Pancreas (tissue), 10 donors: ENCODE measurements around the gene GATA6. TPM values are rescaled to one million over a fixed set of nuclear protein-coding genes. Genes with fewer than 3 reads are reported as not detected.
"Not testable (repeated sequence)": the region's sequence is repeated elsewhere in the genome, so short reads cannot be mapped to it uniquely, and the experiment has no call there.

ENCODE experiments used
- ATAC-seq, 4 donors: fragments of 200-7000 bp; cut with Tn5 transposase; one replicate each; pipeline versions ENCODE4 v1.8.0 to v1.9.1; 2020; ENCODE audit warnings: mild to moderate bottlenecking in 4 of 4, moderate library complexity in 4 of 4
- DNase-seq, 6 donors: peaks; one replicate each; pipeline ENCODE4 v3.0.0-alpha.2; 2020
- FAIRE-seq: peaks from 2 replicates; lab custom pipeline; 2012; peaks lifted over from hg19 to GRCh38; lab: Jason Lieb, UNC
- H3K27ac ChIP-seq, 4 donors: fragments of 200-600 bp; sonication (generic); 1 replicate in 3 of 4; 2 replicates in 1 of 4; pipeline versions ENCODE4 v1.5.0 to v1.8.0; 2020
- H3K27me3 ChIP-seq, 4 donors: fragments of 200-600 bp; one replicate each; pipeline ENCODE4 v1.8.0; 2021
- H3K36me3 ChIP-seq, 3 donors: fragments of 200-600 bp; sonication (generic) in 1 of 3; one replicate each; pipeline versions ENCODE4 v1.5.0 to v1.8.0; 2020 to 2021
- H3K4me1 ChIP-seq, 3 donors: fragments of 200-600 bp; one replicate each; pipeline ENCODE4 v1.8.0; 2021
- H3K4me3 ChIP-seq, 4 donors: fragments of 200-600 bp; sonication (generic) in 2 of 4; one replicate each; pipeline versions ENCODE4 v1.5.0 to v1.8.0; 2020 to 2021
- H3K9me3 ChIP-seq, 4 donors: fragments of 200-600 bp; one replicate each; pipeline ENCODE4 v1.8.0; 2021
- WGBS, 2 donors: extraction: QIAGEN DNeasy Blood & Tissue Kit; methylation state at CpG; one replicate each; pipeline ENCODE4 v1.1.7; 2013; 5-methylcytosine and 5-hydroxymethylcytosine counted together
- intact Hi-C, 3 donors: fragments of 100-400 bp; cut with DNase I; formaldehyde crosslinking; loops; one replicate each; pipeline versions ENCODE4 v1.11.1 to v1.14.2; 2022
- polyA plus RNA-seq, 2 donors: library from polyadenylated mRNA; stranded (reverse); fragments of 200-250 nt; gene quantifications; one replicate each; pipeline ENCODE4 v1.2.3, GENCODE V29; 2013
- total RNA-seq, 6 donors: library from RNA; stranded (reverse); fragmentation: NEBNext Ultra II Directional in 4 of 6; extraction: Animal tissue kit (Norgen Biotek cat#: 25700) in 4 of 6; gene quantifications; one replicate each; pipeline versions ENCODE4 v1.2.1 to v1.2.4, GENCODE V29; 2021 to 2023
- TF ChIP-seq, protein P1 (sequence below), 4 donors: fragments of 200-600 bp; sonication (generic) in 3 of 4; IDR thresholded peaks; one replicate each; pipeline versions ENCODE4 v1.5.0 to v1.8.0; 2021; ENCODE audit warnings: antibody characterized with exemption in 4 of 4
- donor health status: healthy with polysubstance abuse.
- donor health status: DM: no; HTN: no; CAD: no; lungs with moderate emphysema.
- donor health status: DM: no; HTN: no; CAD: no.
- donor health status: control.
- donor health status: control.
- donor health status: Bipolar disorder and iron deficiency.
- donor health status: DM: yes; HTN: yes; CAD: no.
- donor health status: DM: no; HTN: no; CAD: no.
- donor health status: DM: no; HTN: no; CAD: no.
- donor health status: DM: yes; HTN: yes; CAD: no.

The GATA6 gene
- total and polyA plus RNA-seq, 8 donors = 15.4 to 36.4 (median 21.8) TPM

DNA sequence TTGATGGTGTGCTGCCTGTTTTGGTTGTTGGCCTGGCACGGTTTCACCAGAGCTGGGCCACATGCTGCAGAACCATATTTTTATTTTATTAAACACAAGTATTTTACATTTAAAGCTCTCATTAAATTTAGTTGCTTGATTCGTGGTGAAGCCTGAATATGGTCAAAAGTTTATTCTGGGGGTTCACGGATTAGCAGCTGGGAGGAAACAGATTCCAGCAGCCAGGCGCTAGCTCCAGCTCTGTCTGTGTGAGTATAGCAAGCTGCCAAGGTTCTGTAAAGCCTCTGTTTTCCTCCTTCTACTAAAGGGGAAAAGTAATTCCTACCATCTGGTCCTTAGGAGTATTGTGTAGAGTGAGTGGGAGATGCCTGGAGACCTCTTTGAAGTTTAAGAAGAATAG is 22.5 kb downstream of the GATA6 start:
- 37 to 38% methylated on average over 4 of the region's 4 CpGs for WGBS, 2 donors
- ATAC-seq (no peak), FAIRE-seq (no peak), DNase-seq (no peak)
- intact Hi-C loops = no loop called here
- peaks cover 0 to 8% (median 3%) of the 10 kb centered on the region in 3 donors for H3K36me3 ChIP-seq
- TF ChIP-seq, protein P1, sequence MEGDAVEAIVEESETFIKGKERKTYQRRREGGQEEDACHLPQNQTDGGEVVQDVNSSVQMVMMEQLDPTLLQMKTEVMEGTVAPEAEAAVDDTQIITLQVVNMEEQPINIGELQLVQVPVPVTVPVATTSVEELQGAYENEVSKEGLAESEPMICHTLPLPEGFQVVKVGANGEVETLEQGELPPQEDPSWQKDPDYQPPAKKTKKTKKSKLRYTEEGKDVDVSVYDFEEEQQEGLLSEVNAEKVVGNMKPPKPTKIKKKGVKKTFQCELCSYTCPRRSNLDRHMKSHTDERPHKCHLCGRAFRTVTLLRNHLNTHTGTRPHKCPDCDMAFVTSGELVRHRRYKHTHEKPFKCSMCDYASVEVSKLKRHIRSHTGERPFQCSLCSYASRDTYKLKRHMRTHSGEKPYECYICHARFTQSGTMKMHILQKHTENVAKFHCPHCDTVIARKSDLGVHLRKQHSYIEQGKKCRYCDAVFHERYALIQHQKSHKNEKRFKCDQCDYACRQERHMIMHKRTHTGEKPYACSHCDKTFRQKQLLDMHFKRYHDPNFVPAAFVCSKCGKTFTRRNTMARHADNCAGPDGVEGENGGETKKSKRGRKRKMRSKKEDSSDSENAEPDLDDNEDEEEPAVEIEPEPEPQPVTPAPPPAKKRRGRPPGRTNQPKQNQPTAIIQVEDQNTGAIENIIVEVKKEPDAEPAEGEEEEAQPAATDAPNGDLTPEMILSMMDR (IDR thresholded peaks at IDR 0.05) = no peak
- H3K9me3 ChIP-seq = no peaks in the 10 kb centered on the region
- H3K4me1 ChIP-seq = peaks cover 53 to 65% (median 63%) of the 10 kb centered on the region in 3 donors
- H3K27ac ChIP-seq = peak overlapping the region in 2 of 4 donors; percentile 80
- no peaks in the 10 kb centered on the region for H3K27me3 ChIP-seq
- no peak overlapping the region for H3K4me3 ChIP-seq

DNA sequence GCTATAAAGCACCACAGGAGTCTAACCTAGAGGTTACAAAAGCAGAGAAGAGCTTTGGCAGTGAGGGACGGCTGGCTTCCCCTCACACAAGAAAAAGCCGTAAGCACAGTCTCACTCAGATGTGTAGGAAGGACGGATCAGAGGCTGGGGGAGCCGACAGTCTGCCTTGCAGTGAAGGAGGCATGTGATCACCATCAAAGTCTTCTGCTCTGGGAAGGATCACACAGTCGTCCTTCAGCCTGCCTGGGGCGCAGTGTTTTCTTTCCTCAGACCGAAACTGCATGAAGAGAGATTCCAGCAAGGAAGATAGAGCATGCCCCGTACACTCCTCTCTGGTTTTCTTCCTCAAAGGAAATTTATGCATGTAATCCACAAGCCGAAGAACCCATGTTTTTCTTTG is 24.1 kb downstream of the GATA6 start:
- Histone ChIP-seq H3K36me3 (peaks cover 0 to 7% (median 6%) of the 10 kb centered on the region in 3 donors), H3K4me1 (peaks cover 37 to 55% (median 49%) of the 10 kb centered on the region in 3 donors), H3K27me3 (no peaks in the 10 kb centered on the region), H3K4me3 (no peak overlapping the region), H3K9me3 (no peaks in the 10 kb centered on the region), H3K27ac (peak overlapping the region in 3 of 4 donors; percentile 4 to 80 (median 80))
- FAIRE-seq = no peak
- 40 to 50% methylated on average over 9 of the region's 9 CpGs for WGBS, 2 donors
- DNase-seq = peak in 1 of 6 donors; percentile 19
- intact Hi-C loops = no loop called here
- ATAC-seq = peak in 1 of 4 donors; percentile 19
- TF ChIP-seq, protein P1 (IDR thresholded peaks at IDR 0.05) = no peak

DNA sequence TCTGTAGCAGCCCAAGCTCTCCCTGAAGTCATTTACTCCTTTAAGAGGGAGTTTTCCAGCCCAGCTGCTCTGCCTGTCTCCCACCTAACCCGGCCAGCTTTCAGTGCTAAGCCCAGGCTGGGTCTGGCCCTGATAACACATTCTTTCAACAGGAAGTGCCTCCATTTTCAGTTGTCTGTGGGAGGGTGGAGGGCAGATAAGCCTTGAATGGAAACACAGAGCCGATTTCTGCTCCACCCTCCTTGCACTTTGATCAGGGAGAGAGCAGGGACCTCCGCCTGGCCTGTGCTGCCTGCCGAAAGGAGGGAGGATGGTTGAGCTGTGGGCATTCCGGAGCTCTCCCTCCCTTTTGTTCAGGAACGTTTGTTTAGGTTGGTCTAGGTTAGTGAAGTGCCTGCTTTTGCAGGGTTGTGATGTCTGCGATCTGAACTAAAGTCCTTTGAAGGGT is 24.8 kb downstream of the GATA6 start:
- Histone ChIP-seq H3K27ac (peak overlapping the region in 3 of 4 donors; percentile 4 to 80 (median 80)), H3K27me3 (no peaks in the 10 kb centered on the region), H3K36me3 (peaks cover 0 to 6% (median under 1%) of the 10 kb centered on the region in 3 donors), H3K4me1 (peaks cover 32 to 48% (median 42%) of the 10 kb centered on the region in 3 donors), H3K4me3 (no peak overlapping the region), H3K9me3 (no peaks in the 10 kb centered on the region)
- intact Hi-C loops = no loop called here
- ATAC-seq (peak; percentile 9 to 51 (median 38)), FAIRE-seq (no peak), DNase-seq (peak in 2 of 6 donors; percentile 28 to 34)
- TF ChIP-seq, protein P1 (IDR thresholded peaks at IDR 0.05) = no peak
- WGBS, 2 donors = 15 to 23% methylated on average over 7 of the region's 7 CpGs

DNA sequence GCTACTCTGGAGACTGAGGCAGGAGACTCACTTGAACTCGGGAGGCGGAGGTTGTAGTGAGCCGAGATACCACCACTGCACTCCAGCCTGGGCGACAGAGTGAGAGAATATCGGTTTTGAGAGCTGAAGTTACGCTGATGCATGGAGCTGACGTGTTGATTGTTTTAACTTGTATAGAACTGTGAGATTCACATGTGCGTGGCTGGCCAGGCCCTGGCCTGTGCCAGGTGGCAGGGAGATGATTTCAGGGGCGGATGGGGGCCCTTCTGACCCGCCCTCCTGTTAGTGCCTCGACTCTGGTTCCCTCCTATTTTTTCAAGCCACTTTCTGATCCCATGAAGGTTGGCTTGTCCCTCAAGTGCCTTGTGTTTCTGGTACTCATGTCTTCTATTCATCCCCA is 25.7 kb downstream of the GATA6 start:
- Histone ChIP-seq H3K27ac (no peak overlapping the region), H3K4me3 (no peak overlapping the region), H3K4me1 (peaks cover 23 to 39% (median 33%) of the 10 kb centered on the region in 3 donors), H3K36me3 (peaks cover 0 to 7% (median 0%) of the 10 kb centered on the region in 3 donors), H3K9me3 (no peaks in the 10 kb centered on the region), H3K27me3 (no peaks in the 10 kb centered on the region)
- FAIRE-seq = no peak
- ATAC-seq = no peak
- peak in 1 of 6 donors; percentile 17 for DNase-seq
- intact Hi-C loops = no loop called here
- WGBS, 2 donors = 77 to 81% methylated on average over 11 of the region's 11 CpGs
- TF ChIP-seq, protein P1 (IDR thresholded peaks at IDR 0.05) = no peak

DNA sequence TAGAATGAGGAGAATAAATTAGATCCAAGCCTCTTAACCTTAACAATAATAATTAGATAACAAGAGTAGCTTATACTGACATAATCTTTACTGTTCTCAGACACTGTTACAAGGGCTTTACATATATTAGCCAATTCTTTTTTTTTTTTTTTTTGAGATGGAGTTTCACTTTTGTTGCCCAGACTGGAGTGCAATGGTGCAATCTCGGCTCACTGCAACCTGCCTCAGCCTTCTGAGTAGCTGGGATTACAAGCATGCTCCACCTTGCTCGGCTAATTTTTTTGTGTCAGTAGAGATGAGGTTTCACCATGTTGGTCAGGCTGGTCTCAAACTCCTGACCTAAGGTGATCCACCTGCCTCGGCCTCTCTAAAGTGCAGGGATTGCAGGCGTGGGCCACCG is 27.6 kb downstream of the GATA6 start:
- H3K27ac ChIP-seq, H3K9me3 ChIP-seq, DNase-seq, FAIRE-seq, H3K4me3 ChIP-seq, intact Hi-C loops, H3K27me3 ChIP-seq, ATAC-seq: not testable (repeated sequence)
- H3K36me3 ChIP-seq = peaks cover 0 to 18% (median 17%) of the 10 kb centered on the region in 3 donors
- peaks cover 10 to 29% (median 27%) of the 10 kb centered on the region in 3 donors for H3K4me1 ChIP-seq
- 81 to 85% methylated on average over 5 of the region's 5 CpGs for WGBS, 2 donors
